Adrenal gland (tissue), 5 donors: ENCODE measurements around the gene SPINT1.

Experiments used
- POLR2A ChIP-seq, 2 donors: fragments of 450-650 bp; IDR thresholded peaks; one replicate each; pipeline ENCODE4 v1.6.1; 2017; ENCODE audit warnings: antibody characterized with exemption in 2 of 2, mild to moderate bottlenecking in 2 of 2, moderate library complexity in 1 of 2
- TF ChIP-seq, protein P1 (sequence below), 6 experiments: fragments of 450-650 bp in 4 of 6; fragments of 200-600 bp in 2 of 6; sonication (generic) in 1 of 6; IDR thresholded peaks; 1 replicate in 5 of 6; 2 replicates in 1 of 6; pipeline versions ENCODE4 v1.5.1 to v1.8.0; 2016 to 2021; ENCODE audit warnings: antibody characterized with exemption in 6 of 6, mild to moderate bottlenecking in 2 of 6, moderate library complexity in 1 of 6
- donor health status: DM: no; HTN: no; CAD: no.

GRCh38 chr15:40863660-40864270 lies 19.9 kb downstream of the SPINT1 start:
- TF ChIP-seq, protein P1, sequence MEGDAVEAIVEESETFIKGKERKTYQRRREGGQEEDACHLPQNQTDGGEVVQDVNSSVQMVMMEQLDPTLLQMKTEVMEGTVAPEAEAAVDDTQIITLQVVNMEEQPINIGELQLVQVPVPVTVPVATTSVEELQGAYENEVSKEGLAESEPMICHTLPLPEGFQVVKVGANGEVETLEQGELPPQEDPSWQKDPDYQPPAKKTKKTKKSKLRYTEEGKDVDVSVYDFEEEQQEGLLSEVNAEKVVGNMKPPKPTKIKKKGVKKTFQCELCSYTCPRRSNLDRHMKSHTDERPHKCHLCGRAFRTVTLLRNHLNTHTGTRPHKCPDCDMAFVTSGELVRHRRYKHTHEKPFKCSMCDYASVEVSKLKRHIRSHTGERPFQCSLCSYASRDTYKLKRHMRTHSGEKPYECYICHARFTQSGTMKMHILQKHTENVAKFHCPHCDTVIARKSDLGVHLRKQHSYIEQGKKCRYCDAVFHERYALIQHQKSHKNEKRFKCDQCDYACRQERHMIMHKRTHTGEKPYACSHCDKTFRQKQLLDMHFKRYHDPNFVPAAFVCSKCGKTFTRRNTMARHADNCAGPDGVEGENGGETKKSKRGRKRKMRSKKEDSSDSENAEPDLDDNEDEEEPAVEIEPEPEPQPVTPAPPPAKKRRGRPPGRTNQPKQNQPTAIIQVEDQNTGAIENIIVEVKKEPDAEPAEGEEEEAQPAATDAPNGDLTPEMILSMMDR (IDR thresholded peaks at IDR 0.05), result no peak
- TF ChIP-seq POLR2A (IDR thresholded peaks at IDR 0.05), result no peak
